Activated naive CD4-positive, alpha-beta T cell treated with anti-CD3 and anti-CD28 coated beads for 36 hours (primary cell): ENCODE measurements around the gene SRP72. TPM values are rescaled to one million over a fixed set of nuclear protein-coding genes. Genes with fewer than 3 reads are reported as not detected.

Experiments used
- total RNA-seq, 2 experiments: library from RNA; stranded (reverse); gene quantifications; one replicate each; pipeline ENCODE4 v1.2.3, GENCODE V29; 2021

Gene SRP72
- total RNA-seq, 2 experiments from 2014 or later = 200 to 212 TPM

Other genes starting within 250 kb of the SRP72 start
- 10 to 100 TPM; 13.5 to 17.0 TPM for gene AASDH, start 80.1 kb upstream of the SRP72 start, total RNA-seq
- gene PPAT, start 32.0 kb upstream of the SRP72 start, total RNA-seq = 10 to 100 TPM; 35.2 to 40.6 TPM
- gene PAICS, start 31.4 kb upstream of the SRP72 start, total RNA-seq = 100 to 1,000 TPM; 361 to 370 TPM
- under 1 TPM; 0.21 to 0.27 TPM for gene ARL9, start 38.2 kb downstream of the SRP72 start, total RNA-seq
- gene HOPX, start 213.7 kb downstream of the SRP72 start, total RNA-seq = 10 to 100 TPM; 14.0 to 14.7 TPM